Right lobe of liver (tissue), 4 donors: ENCODE data around the gene BRINP3.

ENCODE experiments used
- POLR2A ChIP-seq: fragments of 450-650 bp; IDR thresholded peaks from one replicate; pipeline ENCODE4 v1.6.1; 2017; ENCODE audit warnings: antibody characterized with exemption, mild to moderate bottlenecking
- TF ChIP-seq, protein P1 (sequence below), 4 donors: fragments of 200-600 bp in 3 of 4; fragments of 450-650 bp in 1 of 4; IDR thresholded peaks; one replicate each; pipeline versions ENCODE4 v1.5.1 to v1.8.0; 2016 to 2022; ENCODE audit warnings: antibody characterized with exemption in 4 of 4, mild to moderate bottlenecking in 2 of 4
- donor health status: DM: no; HTN: no; CAD: no.
- donor health status: DM: no; HTN: no; CAD: no.
- donor health status: DM: no; HTN: yes; CAD: no.

GRCh38 chr1:190472042-190472441, 5.6 kb downstream of the BRINP3 start:
- TF ChIP-seq, protein P1, sequence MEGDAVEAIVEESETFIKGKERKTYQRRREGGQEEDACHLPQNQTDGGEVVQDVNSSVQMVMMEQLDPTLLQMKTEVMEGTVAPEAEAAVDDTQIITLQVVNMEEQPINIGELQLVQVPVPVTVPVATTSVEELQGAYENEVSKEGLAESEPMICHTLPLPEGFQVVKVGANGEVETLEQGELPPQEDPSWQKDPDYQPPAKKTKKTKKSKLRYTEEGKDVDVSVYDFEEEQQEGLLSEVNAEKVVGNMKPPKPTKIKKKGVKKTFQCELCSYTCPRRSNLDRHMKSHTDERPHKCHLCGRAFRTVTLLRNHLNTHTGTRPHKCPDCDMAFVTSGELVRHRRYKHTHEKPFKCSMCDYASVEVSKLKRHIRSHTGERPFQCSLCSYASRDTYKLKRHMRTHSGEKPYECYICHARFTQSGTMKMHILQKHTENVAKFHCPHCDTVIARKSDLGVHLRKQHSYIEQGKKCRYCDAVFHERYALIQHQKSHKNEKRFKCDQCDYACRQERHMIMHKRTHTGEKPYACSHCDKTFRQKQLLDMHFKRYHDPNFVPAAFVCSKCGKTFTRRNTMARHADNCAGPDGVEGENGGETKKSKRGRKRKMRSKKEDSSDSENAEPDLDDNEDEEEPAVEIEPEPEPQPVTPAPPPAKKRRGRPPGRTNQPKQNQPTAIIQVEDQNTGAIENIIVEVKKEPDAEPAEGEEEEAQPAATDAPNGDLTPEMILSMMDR (IDR thresholded peaks at IDR 0.05), result no peak
- TF ChIP-seq POLR2A, result no peak
